ACHN (cell line): Measurements from ENCODE around the gene TNP2.

ENCODE experiments used
- DNase-seq: peaks from one replicate; pipeline ENCODE4 v3.0.0-alpha.2; 2015
- in situ Hi-C: cut with HindIII; loops from 2 replicates; pipeline ENCODE4 v1.10.0; 2017; ENCODE audit warnings: low sequenced_read_pairs, low pct_ligation_motif_present, low pct_unique_long_range_greater_than_20kb

Gene TNP2

DNA sequence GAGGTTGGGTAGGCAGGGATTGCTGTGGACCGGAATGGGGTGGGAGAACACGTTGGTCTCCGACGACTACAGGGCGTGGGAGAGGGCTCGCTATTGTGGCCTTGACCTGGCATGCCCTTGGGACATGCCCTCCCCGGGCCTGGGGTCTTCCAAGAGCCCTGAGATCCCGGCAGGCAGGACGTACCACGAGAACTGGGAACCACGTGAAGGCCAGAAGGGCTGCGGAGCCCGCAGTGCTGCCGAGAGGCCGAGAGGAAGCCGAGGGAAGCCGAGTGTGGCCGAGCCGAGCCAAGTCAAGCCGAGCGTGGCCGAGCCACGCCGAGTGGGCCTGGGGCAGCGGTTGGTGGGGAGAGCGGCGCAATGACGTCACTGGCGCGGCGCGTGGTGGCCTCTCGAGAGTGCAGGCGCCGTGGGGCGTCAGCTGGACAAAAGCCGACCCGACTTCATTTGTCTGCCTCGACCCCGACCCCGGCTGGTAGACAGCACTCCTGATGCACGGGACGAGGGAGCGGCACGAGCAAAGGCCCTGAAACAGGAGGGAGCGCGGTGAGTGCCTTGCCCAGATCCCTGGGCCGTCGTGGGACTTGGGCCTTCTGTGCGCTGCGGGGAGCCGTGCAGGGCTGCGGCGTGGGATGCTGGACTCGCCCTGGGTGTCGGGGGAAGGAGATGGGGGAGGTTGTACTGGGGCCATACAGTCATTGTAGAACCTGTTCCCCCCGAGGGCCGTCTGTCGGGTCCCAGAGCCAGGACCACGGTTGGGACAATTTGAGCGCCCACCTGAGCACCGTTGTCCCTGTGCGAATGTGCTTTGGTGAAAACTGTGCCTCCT lies 19.7 kb downstream of the TNP2 start:
- in situ Hi-C loops, result no loop called here
- DNase-seq, result no peak

DNA sequence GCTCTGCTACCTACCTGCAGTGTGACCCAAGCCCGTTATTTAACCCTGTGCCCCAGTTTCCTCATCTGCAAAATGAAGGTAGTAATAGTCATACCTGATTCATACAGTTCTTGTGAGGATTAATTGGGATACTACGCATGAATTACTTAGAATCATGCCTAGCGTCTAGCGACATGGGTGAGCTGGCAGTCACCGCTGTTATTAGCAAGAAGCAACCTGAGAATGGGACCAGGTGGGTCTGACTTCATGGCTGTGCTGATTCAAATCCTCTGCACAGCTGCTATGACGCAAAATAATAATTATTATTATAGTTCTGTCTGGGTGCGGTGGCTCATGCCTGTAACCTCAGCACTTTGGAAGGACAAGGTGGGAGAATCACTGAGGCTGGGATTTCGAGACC lies 21.0 kb downstream of the TNP2 start:
- no peak for DNase-seq
- in situ Hi-C loops, result no loop called here

DNA sequence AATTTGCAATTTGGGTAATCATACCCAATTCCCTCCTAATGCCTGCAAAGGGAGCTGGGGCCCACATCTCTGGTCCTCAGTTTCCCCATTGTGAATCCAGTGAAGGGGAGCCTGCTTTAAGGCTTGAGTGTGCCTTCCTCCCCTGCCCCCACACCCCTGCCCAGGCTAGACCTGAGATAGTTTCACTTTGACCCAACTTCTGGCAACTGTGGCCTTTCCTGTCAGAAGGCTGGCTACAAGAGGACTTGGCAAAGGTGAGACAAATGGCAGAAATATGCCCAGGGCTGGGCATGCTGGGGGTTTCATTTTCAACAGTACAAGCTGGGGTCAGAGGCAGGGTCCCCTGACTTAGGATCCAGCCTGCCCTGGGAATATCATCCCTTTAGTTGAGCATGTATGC lies 23.1 kb downstream of the TNP2 start:
- DNase-seq, result no peak
- in situ Hi-C loops, result no loop called here

DNA sequence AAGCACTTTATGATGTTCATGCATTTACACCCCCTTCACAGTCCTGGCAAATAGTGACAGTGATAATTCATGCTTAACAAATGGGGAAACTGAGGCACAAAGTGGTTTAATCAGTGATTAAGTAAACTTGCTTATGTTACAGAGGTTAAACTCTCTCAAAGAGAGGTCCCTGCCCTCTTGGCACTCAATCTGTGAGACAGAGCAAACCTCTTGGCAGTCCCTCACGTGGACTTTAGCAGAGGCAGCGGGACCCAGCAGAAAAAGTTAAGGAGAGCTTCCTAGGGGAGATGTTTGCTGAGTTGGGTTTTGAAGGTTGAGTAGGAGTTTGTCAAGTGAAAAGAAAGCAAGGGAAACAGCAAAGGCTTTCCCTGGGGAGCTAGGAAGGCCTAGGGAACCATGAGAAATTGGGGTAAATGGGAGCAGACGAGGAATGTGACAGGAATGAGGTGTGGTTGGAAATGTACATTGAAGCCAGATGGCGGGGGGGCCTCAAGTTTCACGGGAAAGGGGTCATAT lies 23.8 kb downstream of the TNP2 start:
- DNase-seq, result no peak
- in situ Hi-C loops, result no loop called here

DNA sequence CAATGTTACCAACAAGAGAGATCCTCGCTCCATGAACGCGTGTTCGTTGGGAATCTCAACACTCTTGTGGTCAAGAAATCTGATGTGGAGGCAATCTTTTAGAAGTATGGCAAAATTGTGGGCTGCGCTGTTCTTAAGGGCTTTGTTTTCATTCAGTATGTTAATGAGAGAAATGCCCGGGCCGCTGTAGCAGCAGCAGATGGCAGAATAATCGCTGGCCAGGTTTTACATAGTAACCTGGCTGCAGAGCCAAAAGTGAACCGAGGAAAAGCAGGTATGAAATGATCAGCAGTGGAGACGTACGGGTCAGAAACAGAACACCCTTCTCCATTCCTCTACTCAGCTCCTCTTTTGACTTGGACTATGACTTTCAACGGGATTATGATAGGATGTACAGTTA lies 26.5 kb downstream of the TNP2 start:
- no peak for DNase-seq
- in situ Hi-C loops, result no loop called here

DNA sequence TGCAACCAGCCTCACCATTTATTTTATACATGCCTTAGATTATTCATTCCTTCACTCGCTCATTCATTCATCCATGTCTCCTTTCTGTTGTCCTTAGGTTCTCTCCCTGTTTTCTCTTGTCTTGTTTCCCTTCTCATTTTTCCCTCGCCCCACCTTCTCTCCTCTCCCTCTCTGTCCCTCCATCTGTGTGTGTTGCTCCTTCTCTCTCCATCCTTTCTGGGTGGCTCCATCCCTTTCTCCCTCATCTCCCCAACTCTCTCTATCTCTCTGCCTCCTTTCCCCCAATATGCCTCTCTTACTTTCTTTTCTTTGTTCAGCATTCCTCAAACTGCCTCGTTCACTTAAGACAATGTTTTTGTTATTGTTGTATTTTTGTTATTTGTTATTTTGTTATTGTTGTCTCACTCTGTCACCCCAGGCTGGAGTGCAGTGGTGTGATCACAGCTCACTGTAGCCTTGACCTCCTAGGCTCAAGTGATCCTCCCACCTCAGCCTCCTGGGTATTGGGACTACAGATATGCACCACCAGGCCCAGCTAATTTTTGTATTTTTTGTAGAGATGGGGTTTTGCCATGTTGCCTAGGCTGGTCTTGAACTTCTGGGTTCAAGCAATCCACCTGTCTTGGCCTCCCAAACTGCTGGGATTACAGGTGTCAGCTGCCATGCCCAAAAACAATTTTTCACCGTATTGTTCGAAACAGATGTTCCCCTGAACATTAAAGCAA lies 27.5 kb downstream of the TNP2 start:
- DNase-seq, result no peak
- in situ Hi-C loops, result no loop called here

DNA sequence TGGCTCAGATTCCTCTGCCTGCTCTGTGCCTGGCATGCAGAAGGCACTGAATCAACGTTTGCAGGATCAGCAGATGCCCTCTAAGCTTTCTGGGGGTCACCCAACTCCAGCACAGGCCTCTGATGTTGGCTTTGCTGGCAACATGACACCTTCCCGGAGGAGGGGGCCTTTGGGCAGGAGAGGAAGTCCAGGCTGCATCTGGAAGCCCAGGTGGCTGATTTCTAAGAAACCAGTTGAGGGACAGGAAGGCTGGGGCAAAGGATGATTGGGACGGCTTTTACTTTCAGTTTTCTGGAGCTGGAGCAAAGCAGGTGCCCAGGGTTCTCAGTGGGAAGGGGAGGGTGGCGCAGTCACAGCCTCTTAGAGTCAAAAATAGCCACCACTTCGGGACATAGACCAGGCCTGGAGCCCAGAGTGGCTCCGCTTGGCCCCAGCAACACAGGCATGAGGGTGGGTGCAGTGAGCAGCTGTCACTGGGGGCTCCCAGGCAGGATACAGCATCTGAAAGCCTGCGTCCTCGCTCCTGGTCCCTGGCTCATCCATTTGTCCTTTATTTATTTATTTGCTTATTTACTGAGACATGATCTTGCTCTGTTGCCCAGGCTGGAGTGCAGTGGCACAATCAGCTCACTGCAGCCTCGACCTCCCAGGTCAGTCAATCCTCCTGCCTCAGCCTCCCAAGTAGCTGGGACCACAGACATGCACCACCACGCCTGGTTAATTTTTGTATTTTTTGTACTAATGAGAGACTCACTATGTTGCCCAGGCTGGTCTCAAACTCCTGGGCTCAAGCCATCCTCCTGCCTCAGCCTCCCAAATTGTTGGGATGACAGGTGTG lies 28.3 kb downstream of the TNP2 start:
- in situ Hi-C loops, result no loop called here

DNA sequence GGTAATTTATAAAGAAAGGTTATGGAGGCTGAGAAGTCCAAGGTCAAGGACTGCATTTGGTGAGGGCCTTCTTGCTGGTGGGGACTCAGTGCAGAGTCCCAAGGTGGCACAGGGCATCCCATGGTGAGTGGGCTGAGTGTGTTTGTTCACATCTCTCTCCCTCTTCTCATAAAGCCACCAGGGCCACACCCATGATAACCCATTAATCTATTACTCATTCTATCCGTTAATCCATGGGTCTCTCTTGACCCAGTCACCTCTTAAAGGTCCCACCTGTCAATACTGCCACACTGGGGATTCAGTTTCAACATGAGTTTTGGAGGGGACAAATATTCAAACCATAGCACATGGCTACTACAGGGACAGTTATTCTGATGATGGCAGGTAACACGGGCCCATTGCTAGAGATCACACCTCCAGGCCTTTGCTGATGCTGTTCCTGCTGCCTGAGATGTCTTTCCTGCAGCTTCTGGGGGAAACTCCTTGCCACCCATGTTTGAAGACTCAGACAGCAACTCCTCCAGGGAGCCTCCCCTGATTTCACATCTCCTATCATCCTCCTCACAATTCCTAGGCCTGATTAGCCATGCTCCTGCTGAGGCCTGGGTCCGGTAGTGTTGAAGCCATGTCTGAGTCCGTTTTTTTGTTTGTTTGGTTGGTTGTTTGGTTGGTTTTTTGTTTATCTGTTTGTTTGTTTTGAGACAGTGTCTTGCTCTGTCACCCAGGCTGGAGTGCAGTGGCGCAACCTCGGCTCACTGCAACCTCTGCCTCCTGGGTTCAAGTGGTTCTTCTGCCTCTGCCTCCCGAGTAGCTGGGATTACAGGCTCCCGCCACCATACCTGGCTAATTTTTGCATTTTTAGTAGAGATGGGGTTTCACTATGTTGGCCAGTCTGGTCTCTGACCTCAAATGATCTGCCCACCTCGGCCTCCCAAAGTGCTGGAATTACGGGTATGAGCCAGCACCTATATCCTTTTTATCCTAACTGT lies 29.2 kb downstream of the TNP2 start:
- in situ Hi-C loops, result no loop called here

More for the DNA sequence above, 28.3 kb downstream of the TNP2 start:
- DNase-seq, result no peak

DNA sequence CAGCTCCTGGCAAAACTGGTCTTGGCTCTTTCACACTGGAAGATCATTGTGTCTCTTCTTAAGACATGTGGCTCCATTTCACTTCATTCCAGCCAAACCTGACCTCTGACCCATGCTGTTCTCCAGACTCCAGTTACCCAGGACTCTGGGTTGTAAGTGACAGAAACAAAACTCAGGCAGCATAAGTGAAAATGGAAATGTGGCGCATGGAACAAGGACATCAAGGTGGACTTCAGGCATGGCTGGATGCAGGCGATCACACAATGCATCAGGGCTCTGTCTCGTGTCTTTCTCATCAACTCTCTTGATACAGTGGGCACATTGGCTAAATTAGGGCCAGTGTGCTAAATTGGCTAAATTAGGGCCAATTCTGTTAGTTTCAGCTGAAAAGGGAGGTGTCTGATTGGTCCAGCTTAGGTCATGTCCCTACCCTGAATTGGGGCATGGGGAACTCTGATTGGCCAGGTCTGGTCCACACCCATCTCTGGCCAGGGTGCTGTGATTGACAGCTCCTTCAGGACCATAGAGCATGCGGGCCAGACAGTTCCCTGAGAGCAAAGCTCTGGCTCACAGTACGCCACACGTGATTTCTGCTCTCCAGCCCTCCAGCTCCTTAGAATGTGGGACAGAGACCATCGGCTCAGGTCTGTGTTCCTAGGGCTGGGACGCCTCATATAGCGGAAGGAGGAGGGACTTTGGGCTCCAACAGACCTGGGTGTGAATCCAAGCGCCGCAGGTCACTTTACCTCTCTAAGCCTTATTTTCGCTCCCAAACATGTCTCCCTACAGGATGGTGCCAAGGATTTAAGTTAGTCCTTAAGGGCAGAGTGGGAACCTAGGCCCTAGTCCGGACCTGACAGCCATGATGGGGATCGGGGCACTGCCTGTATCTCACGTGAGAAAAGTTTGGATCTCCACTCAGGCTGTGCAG lies 30.6 kb downstream of the TNP2 start:
- in situ Hi-C loops, result no loop called here
- DNase-seq, result no peak

More for the DNA sequence above, 29.2 kb downstream of the TNP2 start:
- DNase-seq, result no peak

DNA sequence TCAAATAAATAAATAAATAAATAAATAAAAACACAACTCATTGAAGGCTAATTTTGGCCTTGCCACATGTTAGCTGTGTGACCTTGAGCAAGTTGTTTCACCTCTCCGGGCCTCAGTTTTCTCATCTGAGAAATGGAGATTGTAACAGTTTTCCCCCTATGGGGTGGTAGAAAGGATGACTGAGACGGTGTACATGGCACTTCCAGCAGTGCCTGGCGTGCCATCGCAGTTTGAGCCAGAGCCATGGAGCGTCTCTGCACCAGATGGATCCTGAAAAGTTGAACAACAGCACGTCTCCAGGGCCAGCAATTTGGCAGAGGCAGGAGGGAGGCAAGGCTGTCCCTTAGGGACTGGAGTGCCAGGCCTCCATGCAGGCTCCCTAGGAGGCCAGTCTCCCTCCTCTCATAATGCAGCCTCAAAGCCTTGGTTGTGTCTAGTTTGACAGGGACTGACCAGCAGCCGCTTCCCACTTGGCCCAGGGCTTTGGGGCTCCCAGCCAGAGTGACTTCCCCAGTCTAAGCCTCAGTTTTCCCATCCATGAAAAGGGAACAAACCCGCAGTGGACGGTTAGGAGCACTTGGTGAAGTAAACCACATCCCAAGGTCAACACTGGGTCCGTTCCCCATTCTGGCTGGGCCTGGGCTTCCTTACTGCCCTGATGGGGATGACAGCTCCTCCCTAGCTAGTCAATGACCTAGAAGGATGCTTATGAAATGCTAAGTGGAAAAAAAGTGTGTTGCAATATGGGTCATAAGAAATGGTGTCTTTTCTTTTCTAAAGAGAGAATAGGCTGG lies 32.5 kb downstream of the TNP2 start:
- in situ Hi-C loops, result no loop called here
- no peak for DNase-seq

DNA sequence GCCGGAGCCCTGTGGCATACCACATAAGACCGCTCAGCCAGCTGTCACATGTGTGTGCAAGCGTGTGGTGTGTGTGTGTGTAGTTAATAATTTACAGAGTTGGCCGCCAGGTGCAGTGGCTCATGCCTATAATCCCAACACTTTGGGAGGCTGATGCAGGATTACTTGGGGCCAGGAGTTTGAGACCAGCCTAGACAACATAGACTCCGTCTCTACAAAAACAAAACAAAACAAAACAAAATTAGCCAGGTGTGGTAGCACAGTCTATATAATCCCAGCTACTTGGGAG lies 33.5 kb downstream of the TNP2 start:
- in situ Hi-C loops, result no loop called here
- no peak for DNase-seq

DNA sequence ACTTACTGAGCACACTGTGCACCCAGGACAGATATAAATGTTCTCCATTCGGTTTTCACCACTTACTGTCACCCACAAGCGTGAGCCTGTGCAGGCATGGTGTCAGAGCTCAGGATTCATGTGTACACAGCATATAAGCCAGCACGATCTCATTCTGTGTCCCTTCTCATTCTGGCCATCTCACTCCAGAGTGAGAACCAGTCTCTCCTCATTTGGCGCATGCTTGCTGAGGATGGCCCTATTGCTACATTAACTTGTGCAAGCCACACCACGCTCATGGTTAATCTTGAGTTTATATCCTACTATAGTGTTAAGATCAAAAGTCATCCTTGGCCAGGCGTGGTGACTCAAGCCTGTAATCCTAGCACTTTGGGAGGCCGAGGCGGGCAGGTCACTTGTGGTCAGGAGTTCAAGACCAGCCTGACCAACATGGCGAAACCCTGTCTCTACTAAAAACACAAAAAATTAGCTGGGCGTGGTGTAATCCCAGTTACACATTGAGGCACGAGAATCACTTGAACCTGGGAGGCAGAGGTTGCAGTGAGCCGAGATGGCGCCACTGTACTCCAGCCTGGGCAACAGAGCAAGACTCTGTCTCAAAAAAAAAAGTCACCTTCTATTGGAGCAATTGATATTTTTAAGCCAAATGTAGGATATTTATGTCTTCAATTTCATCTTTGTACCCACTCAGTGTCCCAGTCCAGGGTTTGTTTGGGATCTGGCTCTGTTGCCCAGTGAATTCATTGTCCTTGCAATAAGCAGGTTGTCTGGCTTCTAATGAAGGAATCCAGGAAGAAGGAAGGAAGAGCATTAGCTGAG lies 34.0 kb downstream of the TNP2 start:
- in situ Hi-C loops, result no loop called here
- DNase-seq, result no peak

DNA sequence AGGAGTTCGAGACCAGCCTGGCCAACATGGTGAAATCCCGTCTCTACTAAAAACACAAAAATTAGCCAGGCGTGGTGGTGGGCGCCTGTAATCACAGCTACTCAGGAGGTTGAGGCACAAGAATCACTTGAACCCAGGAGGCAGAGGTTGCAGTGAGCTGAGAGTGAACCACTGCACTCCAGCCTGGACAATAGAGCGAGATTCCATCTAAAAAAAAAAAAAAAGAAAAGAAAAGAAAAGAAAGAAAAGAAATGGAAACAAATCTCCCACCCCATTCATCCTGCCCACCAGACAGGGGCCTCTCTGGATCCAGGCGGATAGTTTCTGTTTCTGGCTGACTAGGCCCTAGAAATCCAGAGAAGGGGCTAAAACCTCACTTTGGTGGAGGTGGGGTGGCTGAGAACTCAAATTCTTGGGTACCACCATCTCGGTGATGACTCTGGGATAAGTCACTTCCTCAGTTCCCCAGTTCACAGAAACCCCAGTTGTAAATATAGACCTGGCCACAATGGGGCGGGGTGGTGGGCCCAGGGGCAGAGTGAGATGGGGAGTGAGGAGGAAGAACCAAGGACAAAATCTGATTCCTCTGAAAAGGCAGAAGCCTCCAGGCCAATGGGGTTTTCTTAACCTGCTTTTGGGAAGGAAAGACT lies 35.3 kb downstream of the TNP2 start:
- no peak for DNase-seq
- in situ Hi-C loops, result no loop called here

DNA sequence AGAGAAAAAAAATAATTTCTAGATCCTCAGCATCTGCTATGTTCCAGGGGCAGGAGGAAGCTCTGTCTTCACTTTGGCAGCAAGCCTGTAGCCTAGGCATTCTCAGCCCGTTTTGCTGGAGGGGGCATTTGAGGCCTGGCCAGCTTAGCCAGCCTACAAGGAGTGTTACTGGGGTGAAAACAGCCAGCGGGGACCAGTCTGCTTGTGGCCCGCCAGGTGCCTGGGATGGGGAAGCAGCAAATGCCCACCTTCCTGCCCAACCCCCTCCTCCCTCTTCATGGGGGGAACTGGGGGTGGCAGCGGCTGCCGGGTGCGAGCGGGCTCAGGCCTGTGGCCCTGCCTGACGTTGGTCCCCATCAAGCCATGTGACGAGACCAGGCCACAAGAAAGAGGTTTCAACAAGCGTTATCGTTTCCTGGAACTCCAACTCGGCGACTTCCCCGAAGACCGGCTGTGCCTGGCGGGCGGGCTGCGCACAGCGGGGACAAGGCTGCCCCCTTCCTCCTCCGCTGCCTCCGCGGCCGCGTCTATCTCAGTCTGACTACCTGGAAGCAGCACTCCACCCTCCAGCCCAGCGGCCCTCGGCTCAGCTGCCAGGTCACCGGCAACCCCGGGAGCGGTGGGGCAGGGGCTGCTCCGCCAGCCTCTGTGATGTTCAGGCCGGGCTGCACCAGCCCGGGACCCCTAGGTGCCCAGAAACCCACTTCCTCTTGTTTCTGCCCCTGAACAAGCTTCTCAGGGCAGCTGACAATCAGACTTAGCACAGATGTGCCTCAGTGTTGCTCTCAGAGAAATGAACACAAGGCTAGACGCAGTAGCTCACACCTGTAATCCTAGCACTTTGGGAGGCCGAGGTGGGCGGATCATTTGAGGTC lies 36.0 kb downstream of the TNP2 start:
- in situ Hi-C loops, result no loop called here
- no peak for DNase-seq
